ENCODE data around the gene RUFY2.
"Not testable (repeated sequence)": the region's sequence is repeated elsewhere in the genome, so short reads cannot be mapped to it uniquely, and the experiment has no call there.

Gene RUFY2

GRCh38 chr10:68362590-68362989 lies 44.5 kb downstream of the RUFY2 start:
- DNase-seq, result no peak

- DNase-seq, result no peak
Measured at GRCh38 chr10:68359189-68359588, 47.9 kb downstream of the RUFY2 start.

DNA sequence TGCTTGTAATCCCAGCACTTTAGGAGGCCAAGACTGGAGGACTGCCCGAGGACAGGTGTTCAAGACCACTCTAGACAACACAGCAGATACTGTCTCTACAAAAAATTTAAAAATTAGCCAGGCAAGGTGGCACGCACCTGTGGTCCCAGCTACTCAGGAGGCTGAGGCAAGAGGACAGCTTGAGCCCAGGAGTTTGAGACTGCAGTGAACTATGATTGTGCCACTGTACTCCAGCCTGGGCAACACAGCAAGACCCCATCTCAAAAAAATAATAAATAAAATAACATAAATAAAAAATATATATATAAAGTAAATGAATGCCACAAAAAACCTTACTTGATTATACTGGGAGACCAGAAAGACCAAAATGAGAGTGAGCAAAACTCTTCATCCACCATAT lies 53.5 kb downstream of the RUFY2 start:
- DNase-seq, result no peak

DNA sequence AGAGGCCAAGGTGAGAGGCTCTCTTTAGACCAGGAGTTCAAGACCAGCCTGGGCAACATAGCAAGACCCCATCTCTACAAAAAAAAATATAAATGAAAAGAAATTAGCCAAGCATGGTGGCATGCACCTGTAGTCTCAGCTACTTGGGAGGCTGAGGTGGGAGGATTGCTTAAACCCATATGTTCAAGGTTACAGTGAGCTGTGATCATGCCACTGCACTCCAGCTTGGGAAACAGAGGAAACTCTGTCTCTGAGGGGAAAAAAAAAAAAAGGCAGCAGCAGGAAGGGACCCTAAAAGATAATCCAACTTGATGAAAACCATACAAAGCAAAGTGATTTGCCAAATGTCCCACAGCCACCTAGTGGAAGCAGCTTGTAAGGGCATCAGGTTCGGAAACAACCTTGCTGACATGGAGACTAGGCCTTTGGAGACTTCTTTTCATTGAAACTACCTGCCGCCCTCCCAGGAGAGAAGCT lies 58.8 kb downstream of the RUFY2 start:
- no peak for DNase-seq

DNA sequence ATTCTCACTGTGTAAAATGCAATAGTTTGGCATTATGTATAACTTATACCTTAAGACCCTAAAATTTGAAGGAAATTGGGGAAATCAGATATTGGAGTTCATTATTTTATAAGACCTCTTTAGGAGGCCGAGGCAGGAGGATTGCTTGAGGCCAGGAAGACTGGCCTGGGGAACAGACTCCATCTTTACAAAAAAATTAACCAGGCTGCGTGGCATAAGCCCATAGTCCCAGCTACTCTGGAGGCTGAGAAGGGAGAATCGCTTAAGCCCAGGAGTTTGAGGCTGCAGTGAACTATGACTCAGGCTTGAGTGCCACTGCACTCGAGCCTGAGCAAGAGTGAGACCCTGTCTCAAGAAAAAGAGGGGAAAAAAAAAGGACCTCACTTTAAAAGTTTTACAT lies 60.3 kb downstream of the RUFY2 start:
- DNase-seq, result no peak

- DNase-seq, result no peak
Measured at GRCh38 chr10:68345621-68346020, 61.5 kb downstream of the RUFY2 start.

DNA sequence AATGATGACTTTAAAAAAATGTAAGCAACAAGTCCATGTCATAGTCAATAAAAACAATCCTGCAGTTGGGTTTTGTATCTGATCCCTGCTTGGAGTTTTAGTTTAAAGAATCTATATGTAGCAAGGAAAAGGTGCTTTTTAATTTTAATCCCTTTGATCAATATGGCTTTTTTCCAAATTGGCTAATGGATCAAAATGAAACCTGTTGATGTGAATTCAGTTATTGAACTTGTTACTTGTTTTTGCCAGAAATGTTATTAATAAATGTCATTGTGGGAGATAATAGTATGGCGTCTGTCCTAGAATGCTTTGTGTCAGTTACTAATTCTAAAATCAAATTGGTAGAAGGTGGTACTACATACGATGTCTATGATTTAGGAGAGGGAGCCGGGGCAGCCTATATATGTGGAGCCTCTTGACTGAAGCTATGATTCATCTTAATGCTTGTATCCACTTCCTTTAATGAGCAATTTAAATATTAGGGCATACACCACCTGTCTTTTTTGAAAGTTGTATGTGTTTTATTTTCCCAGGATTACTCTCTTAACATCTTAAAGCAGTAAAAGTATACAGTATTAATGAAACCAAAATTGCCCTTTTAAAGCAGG lies 64.1 kb downstream of the RUFY2 start:
- DNase-seq, result no peak

- no peak for DNase-seq
Measured at GRCh38 chr10:68340358-68341080, 66.6 kb downstream of the RUFY2 start.

- DNase-seq, result no peak
Measured at GRCh38 chr10:68336754-68337351, 70.2 kb downstream of the RUFY2 start.

GRCh38 chr10:68334672-68335467 lies 72.2 kb downstream of the RUFY2 start:
- no peak for DNase-seq

DNA sequence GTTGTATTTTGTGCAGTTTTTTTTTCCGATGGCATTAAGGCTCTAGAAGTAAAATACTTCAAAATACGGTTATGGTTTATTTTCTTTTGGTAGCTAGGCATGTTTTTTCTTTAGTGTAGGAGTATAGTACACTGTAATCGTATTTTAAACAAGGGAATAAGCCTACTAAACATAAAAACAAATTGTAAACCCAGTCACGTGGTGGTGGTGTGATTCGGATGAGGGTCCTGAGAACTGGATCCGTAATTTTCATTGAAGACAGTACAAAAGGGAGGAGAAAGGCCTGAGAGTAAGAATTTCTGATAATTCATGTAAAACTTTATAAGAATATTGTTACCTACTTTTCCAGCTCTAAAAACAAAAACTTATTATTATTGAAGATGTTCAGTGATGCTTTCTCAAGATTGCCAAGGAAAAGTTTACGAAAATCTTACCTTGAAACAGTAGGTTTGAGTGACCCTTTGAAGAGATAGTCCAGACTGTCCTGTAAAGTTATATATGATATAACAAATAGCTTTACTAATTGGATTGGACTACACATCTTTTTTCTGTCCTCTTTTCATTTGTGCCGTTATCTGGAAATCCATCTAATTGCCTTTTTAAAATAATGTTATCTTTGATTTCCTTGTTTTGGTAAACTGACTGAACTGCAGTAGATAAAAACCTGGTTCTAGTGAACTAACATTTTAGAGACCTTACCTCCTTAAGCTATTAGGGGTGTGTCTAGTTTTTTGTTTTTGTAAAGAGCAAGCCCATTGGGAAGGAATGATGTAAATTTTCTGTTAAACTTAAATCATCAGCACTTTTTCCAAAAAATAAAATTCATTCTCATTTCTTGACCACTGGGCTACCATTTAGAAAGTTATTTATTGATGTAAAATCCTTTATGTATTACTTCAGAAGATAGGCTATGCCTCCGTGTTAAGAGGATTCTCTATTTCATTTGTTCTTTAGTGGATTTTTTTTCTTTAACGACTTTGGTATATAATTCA lies 73.3 kb downstream of the RUFY2 start:
- no peak for DNase-seq

DNA sequence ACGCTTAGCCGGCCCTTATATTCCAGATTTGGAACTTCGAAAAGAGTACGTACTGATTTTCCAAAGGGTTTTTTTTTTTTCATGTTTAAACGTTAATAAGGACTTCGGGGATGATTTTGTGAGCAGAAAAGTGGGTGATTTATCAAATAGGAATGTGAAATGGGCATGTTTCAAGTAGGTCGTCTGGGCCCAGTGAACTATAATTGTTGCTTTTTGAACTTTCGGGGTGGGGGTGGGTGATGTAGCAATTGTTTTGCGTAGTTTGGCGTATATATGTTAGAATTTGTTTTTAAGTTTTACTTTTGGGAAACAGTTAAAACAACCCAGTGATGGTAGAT lies 74.0 kb downstream of the RUFY2 start:
- no peak for DNase-seq

GRCh38 chr10:68332259-68333057 lies 74.6 kb downstream of the RUFY2 start, which contains the start of gene PBLD:
PBLD (minus strand) TSS chr10:68332928; CDS start chr10:68306844, 26,084 bp downstream.
- DNase-seq, result peak; percentile 35

GRCh38 chr10:68331455-68332258 lies 75.4 kb downstream of the RUFY2 start, which contains the start of gene HNRNPH3:
HNRNPH3 (plus strand) TSS chr10:68332064; CDS start chr10:68337222, 5,158 bp downstream.
- peak; percentile 82 for DNase-seq

DNA sequence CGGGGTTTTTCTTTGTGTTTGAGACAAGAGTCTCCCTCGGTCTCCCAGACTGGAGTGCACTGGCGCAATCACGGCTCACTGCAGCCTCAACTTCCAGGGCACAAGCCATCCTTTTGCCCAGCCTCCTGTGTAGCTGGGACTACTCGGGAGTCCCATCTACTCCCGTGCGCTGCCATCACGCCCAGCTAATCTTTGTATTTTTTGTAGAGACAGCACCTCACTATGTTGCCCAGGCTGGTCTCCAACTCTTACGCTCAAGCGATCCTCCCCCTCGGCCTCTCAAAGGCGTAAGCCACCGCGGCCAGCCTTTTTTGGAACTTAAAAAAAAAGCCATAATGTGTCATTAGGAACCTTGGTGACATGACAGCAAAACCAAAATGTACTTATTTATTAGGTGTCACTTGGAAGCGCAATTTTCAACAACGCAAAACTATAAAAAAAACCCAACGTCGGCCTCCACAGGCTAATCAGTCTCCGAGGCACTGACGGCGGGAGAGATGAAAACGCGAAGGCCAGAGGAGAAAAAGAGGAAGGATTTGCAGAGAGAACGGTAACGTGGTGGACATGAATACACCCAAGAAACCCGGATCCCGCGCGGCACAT lies 76.1 kb downstream of the RUFY2 start:
- DNase-seq, result peak; percentile 50

GRCh38 chr10:68329506-68329861 lies 77.6 kb downstream of the RUFY2 start:
- no peak for DNase-seq

- peak; percentile 53 for DNase-seq
Measured at GRCh38 chr10:68327889-68328786, 78.9 kb downstream of the RUFY2 start.

DNA sequence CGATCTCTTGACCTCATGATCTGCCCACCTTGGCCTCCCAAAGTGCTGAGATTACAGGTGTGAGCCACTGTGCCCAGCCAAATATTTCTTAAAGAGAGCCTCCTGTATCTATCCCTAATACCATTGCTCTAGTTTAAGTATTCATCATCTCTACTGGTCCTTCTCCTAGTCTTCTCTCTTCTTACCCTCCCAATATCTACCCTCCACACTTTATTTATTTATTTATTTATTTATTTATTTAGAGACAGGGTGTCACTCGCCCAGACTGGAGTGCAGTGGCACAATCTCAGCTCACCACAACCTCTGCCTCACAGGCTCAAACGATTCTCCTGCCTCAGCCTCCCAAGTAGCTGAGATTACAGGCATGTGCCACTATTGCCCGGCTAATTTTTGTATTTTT lies 82.7 kb downstream of the RUFY2 start:
- DNase-seq, result not testable (repeated sequence)
